GM19043 (cell line): ENCODE measurements around the gene ARMC3.
"Not testable (repeated sequence)": the region's sequence is repeated elsewhere in the genome, so short reads cannot be mapped to it uniquely, and the experiment has no call there.

Source experiments
- ATAC-seq: cut with Tn5 transposase; IDR thresholded peaks from one replicate; pipeline ENCODE4 v1.9.1; 2021; ENCODE audit warnings: low read depth; ENCODE audit not compliant: unreplicated experiment

The ARMC3 gene

GRCh38 chr10:23037152-23037551 is 109.3 kb downstream of the ARMC3 start:
- ATAC-seq = no peak

DNA sequence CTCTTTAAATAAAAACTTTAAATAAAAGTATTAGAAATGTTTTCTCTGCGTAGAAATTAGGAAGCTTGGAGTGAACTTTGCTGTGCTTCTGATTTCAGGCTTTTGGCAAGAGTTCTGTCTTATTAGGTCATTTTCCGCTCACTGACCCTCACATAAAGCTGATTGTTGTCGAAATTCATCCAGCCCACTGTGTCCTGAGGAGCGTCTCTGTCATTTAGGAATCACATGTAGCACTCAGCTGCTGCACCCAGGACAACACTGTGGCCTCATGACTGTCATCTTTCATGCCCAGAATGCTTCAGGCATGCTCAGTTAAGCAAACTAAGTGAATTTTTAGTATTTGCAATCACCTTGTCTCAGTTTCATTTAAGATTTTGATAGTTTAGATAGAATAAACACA is 109.7 kb downstream of the ARMC3 start:
- ATAC-seq = no peak

- ATAC-seq = no peak
These were observed 110.3 kb downstream of the ARMC3 start for GRCh38 chr10:23038172-23038571.

- ATAC-seq = no peak
These were observed 112.1 kb downstream of the ARMC3 start for GRCh38 chr10:23040002-23040401.

GRCh38 chr10:23046027-23046426 is 118.2 kb downstream of the ARMC3 start:
- ATAC-seq = no peak

DNA sequence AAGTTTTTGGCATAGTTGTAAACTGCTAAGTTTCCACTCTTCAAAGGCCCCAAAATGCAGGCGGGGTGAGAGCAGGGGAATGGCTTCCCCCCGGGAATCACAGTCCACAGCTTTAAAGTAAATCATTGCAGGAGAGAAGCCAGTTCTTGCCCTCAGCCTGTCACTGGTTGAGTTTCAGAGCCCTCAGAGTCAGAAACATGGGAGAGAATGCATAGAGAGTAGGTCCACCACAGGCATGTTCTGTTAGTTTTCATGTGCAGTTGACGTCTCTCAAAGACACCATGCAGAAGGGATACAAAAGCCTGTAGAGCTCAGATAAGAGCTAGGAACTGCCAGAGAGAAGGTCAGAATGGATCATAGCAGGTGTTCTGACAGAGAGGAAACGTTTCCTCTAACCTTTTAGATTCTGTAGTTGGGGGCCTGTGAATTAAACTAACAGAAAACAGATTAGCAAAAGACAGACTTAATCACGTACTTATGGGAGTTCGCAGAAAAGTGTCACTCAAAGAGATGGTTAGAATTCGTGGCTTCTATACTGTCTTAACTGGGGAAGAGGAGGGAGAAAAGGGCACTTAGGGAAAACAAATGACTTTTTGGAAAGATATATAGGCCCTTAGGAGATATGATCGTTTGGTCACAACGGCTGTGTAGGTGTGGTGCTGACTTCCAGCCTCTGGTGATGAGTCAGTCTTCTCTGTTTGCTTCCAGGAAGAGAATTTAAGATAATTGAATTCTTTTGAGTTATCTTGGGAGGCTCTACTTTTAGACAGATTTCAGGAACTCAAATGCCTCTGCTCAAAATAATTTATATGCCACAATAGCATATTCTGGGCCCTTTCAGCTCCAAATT is 119.6 kb downstream of the ARMC3 start:
- ATAC-seq = no peak

DNA sequence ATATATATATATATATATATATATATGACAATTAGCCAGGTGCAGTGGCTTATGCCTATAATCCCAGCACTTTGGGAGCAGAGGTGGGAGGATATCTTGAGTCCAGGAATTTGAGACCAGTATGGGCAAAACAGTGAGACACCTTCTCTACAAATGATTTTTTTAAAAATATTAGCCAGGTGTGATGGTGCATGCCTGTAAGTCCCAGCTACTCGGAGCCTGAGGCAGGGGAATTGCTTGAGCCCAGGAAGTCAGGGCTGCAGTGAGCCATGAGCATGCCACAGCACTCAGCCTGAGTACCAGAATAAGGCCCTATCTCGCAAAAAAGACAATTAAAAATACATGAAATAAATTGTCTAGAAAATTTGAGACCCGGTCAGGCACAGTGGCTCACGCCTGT is 120.3 kb downstream of the ARMC3 start:
- no peak for ATAC-seq

DNA sequence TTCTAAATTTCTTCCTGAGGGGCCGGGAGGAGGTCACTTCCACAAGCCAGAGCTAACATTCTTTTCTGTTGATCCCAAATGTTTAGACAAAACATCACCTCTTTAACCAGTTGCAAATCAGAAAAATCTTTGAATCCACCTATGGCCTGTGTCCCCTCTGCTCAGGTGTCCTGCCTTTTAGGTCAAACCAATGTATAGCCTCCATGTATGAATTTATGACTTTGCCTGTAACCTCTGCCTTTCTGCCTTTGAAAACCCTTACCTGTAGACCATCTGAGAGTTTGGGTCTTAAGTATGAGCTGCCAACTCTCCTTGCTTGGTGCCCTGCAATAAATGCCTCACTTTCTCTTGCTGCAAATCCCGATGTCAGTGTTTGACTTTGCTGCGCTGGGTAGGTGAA is 123.4 kb downstream of the ARMC3 start:
- no peak for ATAC-seq

GRCh38 chr10:23051855-23052331 is 124.0 kb downstream of the ARMC3 start:
- ATAC-seq = no peak

GRCh38 chr10:23053036-23053435 is 125.2 kb downstream of the ARMC3 start:
- no peak for ATAC-seq

- ATAC-seq = no peak
These were observed 127.8 kb downstream of the ARMC3 start for GRCh38 chr10:23055424-23056185.

DNA sequence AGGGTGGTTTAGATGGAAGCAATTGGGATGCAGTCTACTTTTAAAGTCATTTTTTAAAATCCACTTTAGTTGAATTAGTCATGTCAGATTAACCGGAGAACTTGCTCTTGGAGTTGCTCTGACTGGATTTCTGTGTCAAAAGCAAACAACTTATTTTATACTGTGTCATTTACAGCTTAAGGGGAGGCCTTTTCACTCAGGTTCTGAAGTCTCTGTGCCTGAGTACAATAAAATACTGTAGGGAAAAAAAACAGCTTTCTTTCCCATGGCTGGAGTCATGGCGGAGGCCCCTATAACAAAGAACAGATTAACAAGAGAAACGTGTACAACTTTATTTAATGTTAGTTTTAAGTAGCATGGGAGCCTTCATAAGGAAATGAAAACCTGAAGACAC is 128.3 kb downstream of the ARMC3 start:
- no peak for ATAC-seq

DNA sequence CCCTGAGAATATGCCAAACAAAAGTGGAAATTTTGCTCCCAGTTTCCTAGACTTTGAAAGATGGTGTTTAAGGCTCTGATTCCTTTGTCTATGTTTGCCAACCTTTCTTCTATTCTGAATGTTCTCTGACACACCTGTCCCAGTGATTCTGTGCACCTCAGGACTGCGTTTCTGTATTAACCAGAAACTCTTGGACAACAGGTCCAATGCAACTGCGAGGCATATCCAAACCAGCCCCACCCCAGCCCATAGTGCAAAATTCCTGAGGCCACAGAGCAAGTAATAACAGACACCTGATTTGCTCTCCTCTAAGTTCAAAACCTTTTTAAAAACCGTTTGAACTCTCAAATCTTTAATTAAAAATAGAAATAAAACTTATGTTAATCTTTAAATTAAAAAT is 130.5 kb downstream of the ARMC3 start:
- no peak for ATAC-seq

DNA sequence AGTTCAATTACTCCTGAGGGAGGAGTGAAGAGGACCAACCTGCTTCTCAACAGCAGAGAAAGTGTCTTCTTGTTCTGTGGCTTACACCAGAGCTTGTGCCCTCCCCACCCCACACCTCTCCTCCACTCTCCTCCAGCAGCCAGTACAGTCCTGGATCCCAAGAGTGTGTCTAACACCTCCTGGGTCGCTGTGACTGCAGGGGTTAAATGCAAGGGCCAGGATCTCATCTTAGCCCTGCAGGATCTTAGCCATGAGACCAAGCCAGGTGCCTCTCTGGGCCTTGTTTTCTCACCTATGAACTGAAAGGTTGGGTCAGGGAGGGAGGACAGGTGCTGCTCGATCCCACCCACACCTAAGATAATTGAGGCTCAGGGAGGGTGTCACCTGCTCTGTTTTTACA is 133.1 kb downstream of the ARMC3 start:
- no peak for ATAC-seq

DNA sequence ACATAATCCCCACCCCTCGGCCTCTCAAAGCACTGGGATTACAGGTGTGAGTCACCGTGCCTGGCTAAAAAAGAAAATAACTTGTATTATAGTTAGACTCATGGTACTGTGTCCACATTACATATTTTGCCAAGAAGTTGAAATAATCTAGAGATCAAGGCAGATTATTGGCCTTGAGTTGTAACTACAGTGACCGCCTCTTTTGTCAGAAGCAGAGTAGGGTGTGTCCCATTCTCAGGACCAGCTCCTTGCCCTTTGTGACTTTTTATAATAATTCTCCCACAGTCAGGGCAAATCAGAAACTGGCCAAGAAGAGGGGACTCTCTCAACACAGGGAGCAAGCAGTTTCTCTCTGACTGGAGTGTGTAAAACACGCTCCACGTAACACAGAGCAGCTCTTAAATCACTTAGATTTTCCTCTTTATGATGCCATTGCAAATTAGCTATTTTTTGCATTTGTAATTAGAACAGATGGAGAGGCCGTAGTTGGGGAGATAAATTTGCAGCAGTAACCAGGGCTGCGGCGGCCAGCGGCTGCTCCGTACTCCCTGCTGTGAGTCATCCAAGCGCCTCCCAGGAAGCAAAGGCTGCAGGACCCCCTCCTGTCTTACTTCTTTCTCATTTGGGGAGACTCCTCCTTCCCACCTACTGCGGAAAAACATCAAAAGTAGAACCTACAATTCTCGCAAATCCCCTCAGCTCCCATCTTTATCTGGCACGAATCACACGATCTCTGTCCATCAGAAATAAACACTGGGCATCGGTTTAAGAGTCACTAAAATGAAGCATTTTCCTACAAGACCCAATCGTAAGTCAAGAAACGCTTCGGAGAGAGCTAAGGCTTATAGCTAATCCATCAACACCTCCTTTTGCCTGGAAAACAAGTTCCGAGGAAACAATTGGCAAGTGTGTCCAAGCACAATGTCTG is 135.5 kb downstream of the ARMC3 start:
- no peak for ATAC-seq

GRCh38 chr10:23063973-23064812 is 136.3 kb downstream of the ARMC3 start:
- ATAC-seq = no peak

GRCh38 chr10:23064813-23065114 is 136.9 kb downstream of the ARMC3 start:
- not testable (repeated sequence) for ATAC-seq

DNA sequence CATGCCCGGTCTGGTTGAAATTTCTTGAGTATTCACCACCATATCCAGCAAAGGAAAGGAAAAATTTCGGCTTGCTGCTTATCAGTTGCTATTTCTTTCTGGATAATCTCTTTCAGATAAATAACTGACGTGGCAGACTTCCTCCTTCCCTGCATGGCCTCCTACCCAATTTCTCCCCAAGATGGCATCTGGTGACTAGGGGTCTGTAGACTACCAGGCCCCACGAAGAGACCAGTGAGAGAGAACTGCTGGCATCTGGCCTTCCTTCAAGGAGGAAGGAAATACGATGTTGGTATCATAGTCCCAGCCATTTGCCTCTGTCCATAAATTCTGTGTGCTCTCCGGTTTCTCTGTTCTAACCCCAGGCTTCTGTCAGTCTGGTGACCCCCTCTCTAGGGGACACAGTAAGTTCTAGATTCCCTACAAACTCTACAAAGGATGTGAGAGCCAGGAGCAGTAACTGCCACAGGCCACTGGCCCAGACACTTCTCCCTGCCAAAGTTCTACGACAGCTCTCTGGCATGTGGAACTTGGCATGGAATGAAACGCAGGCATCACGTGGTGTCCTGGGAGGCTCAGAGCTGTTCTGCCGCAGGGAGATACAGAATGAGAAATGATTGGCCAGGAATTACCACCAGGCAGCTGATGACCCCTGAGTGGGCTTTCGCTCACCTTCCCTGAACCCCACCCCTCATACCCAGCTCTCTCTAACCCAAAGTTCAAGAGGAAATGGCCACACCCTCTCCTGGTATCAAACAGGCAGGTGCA is 137.5 kb downstream of the ARMC3 start:
- ATAC-seq = no peak

DNA sequence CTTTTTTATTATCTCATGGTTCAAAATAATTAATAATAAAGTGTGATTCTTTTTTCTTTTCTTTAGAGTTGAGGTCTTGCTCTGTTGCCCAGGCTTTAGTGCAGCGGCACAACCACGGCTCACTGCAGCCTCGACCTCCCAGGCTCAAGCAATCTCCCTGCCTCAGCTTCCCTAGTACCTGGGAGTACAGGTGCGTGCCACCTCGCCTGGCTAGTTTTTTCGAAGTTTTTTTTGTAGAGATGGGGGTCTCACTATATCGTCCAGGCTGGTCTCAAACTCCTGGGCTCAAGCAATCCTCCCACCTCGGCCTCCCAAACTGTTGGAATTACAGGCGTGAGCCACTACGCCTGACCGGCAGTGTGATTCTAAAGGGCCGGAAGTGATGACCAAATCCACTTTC is 139.5 kb downstream of the ARMC3 start:
- no peak for ATAC-seq
